Parathyroid adenoma (tissue), 2 donors: ENCODE data around the gene SCN1B.

Experiments
- H2AFZ ChIP-seq: fragments of 300-600 bp; sonication (generic); one replicate; pipeline ENCODE4 v1.7.0; 2017; ENCODE audit warnings: antibody characterized with exemption, mild to moderate bottlenecking
- H3K27ac ChIP-seq: fragments of 300-600 bp; sonication (generic); one replicate; pipeline ENCODE4 v1.7.0; 2017
- H3K27me3 ChIP-seq: fragments of 300-600 bp; sonication (generic); one replicate; pipeline ENCODE4 v1.7.0; 2017; ENCODE audit warnings: low read length; ENCODE audit not compliant: control insufficient read depth, insufficient read depth
- H3K36me3 ChIP-seq: fragments of 300-600 bp; sonication (generic); one replicate; pipeline ENCODE4 v1.7.0; 2017; ENCODE audit warnings: low read length; ENCODE audit not compliant: control insufficient read depth, insufficient read depth
- H3K4me1 ChIP-seq: fragments of 300-600 bp; sonication (generic); one replicate; pipeline ENCODE4 v1.7.0; 2017; ENCODE audit warnings: control low read depth
- H3K4me2 ChIP-seq: fragments of 300-600 bp; sonication (generic); one replicate; pipeline ENCODE4 v1.7.0; 2017; ENCODE audit warnings: low read length
- H3K4me3 ChIP-seq: fragments of 300-600 bp; sonication (generic); one replicate; pipeline ENCODE4 v1.7.0; 2017; ENCODE audit warnings: low read depth, low read length
- H3K79me2 ChIP-seq: fragments of 300-600 bp; sonication (generic); one replicate; pipeline ENCODE4 v1.7.0; 2017; ENCODE audit warnings: control low read depth
- H3K9ac ChIP-seq: fragments of 300-600 bp; sonication (generic); one replicate; pipeline ENCODE4 v1.7.0; 2017; ENCODE audit warnings: mild to moderate bottlenecking
- H3K9me3 ChIP-seq: fragments of 300-600 bp; sonication (generic); one replicate; pipeline ENCODE4 v1.7.0; 2017; ENCODE audit warnings: low read length; ENCODE audit not compliant: control insufficient read depth
- TF ChIP-seq, protein P1 (sequence below): fragments of 300-600 bp; sonication (generic); IDR thresholded peaks from one replicate; pipeline ENCODE4 v1.7.0; 2017; ENCODE audit warnings: antibody characterized with exemption, mild to moderate bottlenecking
- donor health status: primary hyperparathyroidism.

Gene SCN1B

DNA sequence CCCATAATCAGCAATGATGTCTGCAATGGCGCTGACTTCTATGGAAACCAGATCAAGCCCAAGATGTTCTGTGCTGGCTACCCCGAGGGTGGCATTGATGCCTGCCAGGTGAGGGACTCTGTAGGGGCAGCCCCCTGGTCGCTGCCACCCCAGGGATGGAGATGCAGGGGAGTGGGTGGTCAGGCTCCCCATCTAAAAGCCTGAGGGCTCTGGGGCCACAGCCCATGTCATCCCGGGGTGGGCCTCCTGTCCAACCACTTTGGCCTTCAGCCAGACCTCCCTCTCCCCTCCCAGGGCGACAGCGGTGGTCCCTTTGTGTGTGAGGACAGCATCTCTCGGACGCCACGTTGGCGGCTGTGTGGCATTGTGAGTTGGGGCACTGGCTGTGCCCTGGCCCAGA is 35.3 kb downstream of the SCN1B start:
- H3K4me3 ChIP-seq: no peak overlapping the region
- H3K79me2 ChIP-seq: no peaks in the 10 kb centered on the region
- H3K36me3 ChIP-seq: no peaks in the 10 kb centered on the region
- H3K27ac ChIP-seq: no peak overlapping the region
- H3K9me3 ChIP-seq: no peaks in the 10 kb centered on the region
- no peak overlapping the region for H3K9ac ChIP-seq
- H3K4me2 ChIP-seq: no peak overlapping the region
- no peaks in the 10 kb centered on the region for H3K27me3 ChIP-seq
- no peak overlapping the region for H2AFZ ChIP-seq
- H3K4me1 ChIP-seq: peaks cover 18% of the 10 kb centered on the region
- TF ChIP-seq, protein P1, sequence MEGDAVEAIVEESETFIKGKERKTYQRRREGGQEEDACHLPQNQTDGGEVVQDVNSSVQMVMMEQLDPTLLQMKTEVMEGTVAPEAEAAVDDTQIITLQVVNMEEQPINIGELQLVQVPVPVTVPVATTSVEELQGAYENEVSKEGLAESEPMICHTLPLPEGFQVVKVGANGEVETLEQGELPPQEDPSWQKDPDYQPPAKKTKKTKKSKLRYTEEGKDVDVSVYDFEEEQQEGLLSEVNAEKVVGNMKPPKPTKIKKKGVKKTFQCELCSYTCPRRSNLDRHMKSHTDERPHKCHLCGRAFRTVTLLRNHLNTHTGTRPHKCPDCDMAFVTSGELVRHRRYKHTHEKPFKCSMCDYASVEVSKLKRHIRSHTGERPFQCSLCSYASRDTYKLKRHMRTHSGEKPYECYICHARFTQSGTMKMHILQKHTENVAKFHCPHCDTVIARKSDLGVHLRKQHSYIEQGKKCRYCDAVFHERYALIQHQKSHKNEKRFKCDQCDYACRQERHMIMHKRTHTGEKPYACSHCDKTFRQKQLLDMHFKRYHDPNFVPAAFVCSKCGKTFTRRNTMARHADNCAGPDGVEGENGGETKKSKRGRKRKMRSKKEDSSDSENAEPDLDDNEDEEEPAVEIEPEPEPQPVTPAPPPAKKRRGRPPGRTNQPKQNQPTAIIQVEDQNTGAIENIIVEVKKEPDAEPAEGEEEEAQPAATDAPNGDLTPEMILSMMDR: no peak

DNA sequence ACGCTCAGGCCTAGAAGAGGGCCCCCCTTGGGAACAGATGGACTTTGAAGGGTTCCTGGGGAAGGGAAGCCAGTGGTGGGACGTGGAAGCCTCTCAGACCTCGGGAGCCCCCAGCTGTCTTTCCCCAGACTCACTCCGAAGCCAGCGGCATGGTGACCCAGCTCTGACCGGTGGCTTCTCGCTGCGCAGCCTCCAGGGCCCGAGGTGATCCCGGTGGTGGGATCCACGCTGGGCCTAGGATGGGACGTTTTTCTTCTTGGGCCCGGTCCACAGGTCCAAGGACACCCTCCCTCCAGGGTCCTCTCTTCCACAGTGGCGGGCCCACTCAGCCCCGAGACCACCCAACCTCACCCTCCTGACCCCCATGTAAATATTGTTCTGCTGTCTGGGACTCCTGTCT is 35.9 kb downstream of the SCN1B start:
- H3K36me3 ChIP-seq: no peaks in the 10 kb centered on the region
- peaks cover 18% of the 10 kb centered on the region for H3K4me1 ChIP-seq
- H3K4me2 ChIP-seq: no peak overlapping the region
- TF ChIP-seq, protein P1: no peak
- no peaks in the 10 kb centered on the region for H3K9me3 ChIP-seq
- H2AFZ ChIP-seq: no peak overlapping the region
- no peak overlapping the region for H3K4me3 ChIP-seq
- H3K27me3 ChIP-seq: no peaks in the 10 kb centered on the region
- no peak overlapping the region for H3K27ac ChIP-seq
- no peaks in the 10 kb centered on the region for H3K79me2 ChIP-seq
- H3K9ac ChIP-seq: no peak overlapping the region

DNA sequence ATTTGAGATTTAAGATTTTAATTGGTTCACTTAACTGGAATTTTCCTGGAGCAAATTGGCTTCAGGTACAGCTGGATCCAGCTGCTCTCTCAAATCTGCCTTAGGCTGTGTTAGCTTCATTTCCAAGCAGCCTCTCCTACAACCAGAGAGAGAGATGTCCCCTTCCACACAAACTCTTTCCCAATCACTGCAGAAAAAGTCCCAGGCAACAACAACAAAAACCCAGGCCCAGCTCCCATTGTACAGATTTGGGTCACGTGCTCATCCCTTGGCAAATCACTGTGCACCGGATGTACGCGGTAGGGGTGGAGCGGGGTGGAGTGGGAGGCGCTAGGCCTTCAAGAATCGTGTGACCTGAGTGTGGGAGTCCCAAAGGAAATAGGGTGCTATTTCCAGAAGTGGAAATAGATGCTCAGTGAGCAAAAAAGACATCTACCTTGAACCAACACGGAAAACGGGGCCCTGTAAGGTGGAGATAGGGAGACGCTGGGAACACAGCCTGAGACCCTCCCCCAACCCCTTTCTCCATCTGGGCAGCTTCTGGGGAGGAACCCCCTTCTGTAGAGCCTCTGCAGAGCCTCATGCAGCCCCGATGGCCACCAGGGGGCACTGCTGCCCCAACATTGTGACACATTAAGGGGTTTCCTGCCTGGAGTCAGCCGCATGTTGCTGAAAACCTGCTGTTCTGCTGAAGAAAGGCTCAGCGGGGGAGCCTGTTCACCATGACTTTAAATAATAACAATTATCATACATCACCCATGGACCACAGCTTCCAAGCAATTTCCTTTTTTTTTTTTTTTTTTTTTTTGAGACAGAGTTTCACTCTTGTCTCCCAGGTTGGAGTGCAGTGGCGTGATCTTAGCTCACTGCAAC is 36.7 kb downstream of the SCN1B start:
- no peaks in the 10 kb centered on the region for H3K27me3 ChIP-seq
- no peak overlapping the region for H3K4me3 ChIP-seq
- H3K9ac ChIP-seq: no peak overlapping the region
- no peak overlapping the region for H3K27ac ChIP-seq
- no peak overlapping the region for H2AFZ ChIP-seq
- no peaks in the 10 kb centered on the region for H3K79me2 ChIP-seq
- H3K4me1 ChIP-seq: peaks cover 18% of the 10 kb centered on the region
- TF ChIP-seq, protein P1: peak; percentile 90
- no peak overlapping the region for H3K4me2 ChIP-seq
- H3K36me3 ChIP-seq: no peaks in the 10 kb centered on the region
- no peaks in the 10 kb centered on the region for H3K9me3 ChIP-seq

DNA sequence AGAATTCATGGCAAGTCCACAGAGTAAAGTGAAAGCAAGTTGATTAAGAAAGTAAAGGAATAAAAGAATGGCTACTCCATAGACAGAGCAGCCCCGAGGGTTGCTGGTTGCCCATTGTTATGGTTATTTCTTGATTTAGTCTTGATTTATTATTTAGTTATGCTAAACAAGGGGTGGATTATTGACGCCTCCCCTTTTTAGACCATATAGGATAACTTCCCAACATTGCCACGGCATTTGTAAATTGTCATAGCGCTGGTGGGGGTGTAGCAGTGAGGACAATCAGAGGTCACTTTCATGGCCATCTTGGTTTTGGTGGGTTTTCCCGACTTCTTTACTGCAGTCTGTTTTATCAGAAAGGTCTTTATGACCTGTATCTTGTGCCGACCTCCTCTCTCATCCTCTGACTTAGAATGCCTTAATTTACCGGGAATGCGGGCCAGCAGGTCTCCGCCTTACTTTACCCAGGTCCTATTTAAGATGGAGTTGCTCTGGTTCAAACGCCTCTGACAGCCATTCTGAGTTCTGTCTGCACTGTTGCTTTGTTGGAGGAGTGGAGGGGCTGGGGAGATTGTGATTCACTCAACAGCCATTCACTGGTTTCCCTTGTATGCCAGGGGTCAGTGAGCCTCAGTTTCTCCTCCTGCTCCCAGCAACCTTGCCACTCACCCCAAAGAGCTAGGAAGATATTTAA is 38.8 kb downstream of the SCN1B start:
- no peaks in the 10 kb centered on the region for H3K79me2 ChIP-seq
- no peak overlapping the region for H3K27ac ChIP-seq
- peak overlapping the region; percentile 36 for H3K4me3 ChIP-seq
- no peaks in the 10 kb centered on the region for H3K27me3 ChIP-seq
- peak overlapping the region; percentile 61 for H3K4me2 ChIP-seq
- H3K9ac ChIP-seq: no peak overlapping the region
- peaks cover 18% of the 10 kb centered on the region for H3K4me1 ChIP-seq
- H3K9me3 ChIP-seq: no peaks in the 10 kb centered on the region
- TF ChIP-seq, protein P1: no peak
- no peaks in the 10 kb centered on the region for H3K36me3 ChIP-seq
- no peak overlapping the region for H2AFZ ChIP-seq
